SK-N-SH (cell line): ENCODE measurements around the gene CCDC169. TPM values are rescaled to one million over a fixed set of nuclear protein-coding genes. Genes with fewer than 3 reads are reported as not detected.
A peak's percentile ranks its signal among the peaks of the same experiment; 100 is the strongest.

ENCODE experiments used
- CTCF ChIA-PET: fragments of 300-600, 350-600 bp; formaldehyde crosslinking; extraction: SDS; loops from one replicate; lab custom pipeline; 2021; lab: Yijun Ruan, JAX
- POLR2A ChIA-PET: fragments of 350-600 bp; sonication (Branson Sonifier 250); formaldehyde crosslinking; extraction: SDS; loops from one replicate; lab custom pipeline; 2020; ENCODE audit warnings: antibody characterized with exemption, inconsistent platforms; lab: Yijun Ruan, JAX
- DNase-seq: peaks from one replicate; pipeline ENCODE4 v3.0.0; 2012
- H2AFZ ChIP-seq: fragments of 200-600 bp; sonication (generic); 2 replicates; pipeline ENCODE4 v1.8.1; 2016; ENCODE audit warnings: antibody characterized with exemption, mild to moderate bottlenecking, low read depth
- H3F3A ChIP-seq: fragments of 200-600 bp; sonication (generic); replicated peaks from 2 replicates; pipeline ENCODE3; 2016; ENCODE audit warnings: antibody characterized with exemption, mild to moderate bottlenecking; ENCODE audit not compliant: insufficient read depth
- H3K27ac ChIP-seq, 2 experiments: fragments of 200-500 bp in 1 of 2; fragments of 200-600 bp in 1 of 2; sonication (Bioruptor generic) in 1 of 2; sonication (generic), shearing (Covaris generic) in 1 of 2; 2 replicates each; pipeline versions ENCODE4 v1.5.1 to v1.6.1; 2014 to 2016; ENCODE audit warnings: low read depth in 2 of 2, inconsistent platforms in 1 of 2, low read length in 1 of 2, mild to moderate bottlenecking in 1 of 2, mixed read lengths in 1 of 2
- H3K27me3 ChIP-seq: fragments of 200-600 bp; sonication (generic), shearing (Covaris generic); 2 replicates; pipeline ENCODE4 v1.6.1; 2016; ENCODE audit warnings: mixed run types; ENCODE audit not compliant: insufficient read depth
- H3K36me3 ChIP-seq, 2 experiments: fragments of 200-500 bp in 1 of 2; fragments of 200-600 bp in 1 of 2; sonication (Bioruptor generic) in 1 of 2; sonication (generic) in 1 of 2; replicated peaks in 1 of 2; 2 replicates each; pipeline versions ENCODE3 to v1.5.1; 2014 to 2016; ENCODE audit warnings: low read length in 1 of 2, mild to moderate bottlenecking in 1 of 2; ENCODE audit not compliant: insufficient read depth in 2 of 2, control insufficient read depth in 1 of 2
- H3K4me1 ChIP-seq, 2 experiments: fragments of 200-500 bp in 1 of 2; fragments of 200-600 bp in 1 of 2; sonication (Bioruptor generic) in 1 of 2; sonication (generic), shearing (Covaris generic) in 1 of 2; 2 replicates each; pipeline versions ENCODE4 v1.5.1 to v1.6.1; 2014 to 2016; ENCODE audit warnings: low read depth in 1 of 2, low read length in 1 of 2, mixed run types in 1 of 2; ENCODE audit not compliant: insufficient read depth in 2 of 2, control insufficient read depth in 1 of 2
- H3K4me2 ChIP-seq: fragments of 200-600 bp; sonication (generic), shearing (Covaris generic); 2 replicates; pipeline ENCODE4 v1.6.1; 2017; ENCODE audit warnings: mixed run types
- H3K4me3 ChIP-seq, 2 experiments: fragments of 200-500 bp in 1 of 2; fragments of 200-600 bp in 1 of 2; sonication (Bioruptor generic) in 1 of 2; sonication (generic), shearing (Covaris generic) in 1 of 2; 2 replicates each; pipeline versions ENCODE4 v1.5.1 to v1.8.1; 2014 to 2016; ENCODE audit warnings: low read depth in 2 of 2, inconsistent platforms in 1 of 2, low read length in 1 of 2, mild to moderate bottlenecking in 1 of 2, mixed read lengths in 1 of 2, moderate library complexity in 1 of 2
- H3K79me2 ChIP-seq: fragments of 200-600 bp; sonication (generic); 2 replicates; pipeline ENCODE4 v1.8.1; 2017; ENCODE audit warnings: mild to moderate bottlenecking; ENCODE audit not compliant: insufficient read depth
- H3K9ac ChIP-seq: fragments of 200-600 bp; sonication (generic); 2 replicates; pipeline ENCODE4 v1.6.1; 2017; ENCODE audit warnings: mixed run types
- H3K9me2 ChIP-seq: fragments of 200-600 bp; sonication (generic); 2 replicates; pipeline ENCODE4 v1.6.1; 2017; ENCODE audit warnings: mixed run types
- H3K9me3 ChIP-seq: fragments of 200-600 bp; sonication (generic); 2 replicates; pipeline ENCODE4 v1.6.1; 2017; ENCODE audit warnings: mixed run types, mild to moderate bottlenecking, moderate library complexity
- H4K20me1 ChIP-seq: fragments of 200-600 bp; sonication (generic); 2 replicates; pipeline ENCODE4 v1.6.1; 2017; ENCODE audit warnings: mild to moderate bottlenecking, mixed run types; ENCODE audit not compliant: insufficient read depth
- CHD2 ChIP-seq: fragments of 150-350 bp; IDR thresholded peaks from 2 replicates; pipeline ENCODE4 v1.6.1; 2018; ENCODE audit warnings: low read length; ENCODE audit not compliant: partially characterized antibody
- CTCF ChIP-seq: fragments of 200-600 bp; sonication (generic); IDR thresholded peaks from 2 replicates; pipeline ENCODE4 v1.6.1; 2017; ENCODE audit warnings: antibody characterized with exemption, mild to moderate bottlenecking, moderate library complexity
- ELF1 ChIP-seq: IDR thresholded peaks from 2 replicates; pipeline ENCODE4 v1.4.0; 2012
- EZH2phosphoT487 ChIP-seq: fragments of 200-600 bp; sonication (generic); IDR thresholded peaks from 2 replicates; pipeline ENCODE4 v1.6.1; 2017; ENCODE audit warnings: low read depth, mixed run types, mild to moderate bottlenecking, antibody characterized with exemption, moderate library complexity, borderline replicate concordance
- GABPA ChIP-seq: IDR thresholded peaks from 2 replicates; pipeline ENCODE4 v1.4.0; 2012; ENCODE audit warnings: low read depth, mild to moderate bottlenecking
- JUND ChIP-seq: IDR thresholded peaks from 2 replicates; pipeline ENCODE4 v1.4.0; 2012
- NFIC ChIP-seq: IDR thresholded peaks from 2 replicates; pipeline ENCODE4 v1.4.0; 2012; ENCODE audit warnings: borderline replicate concordance
- NRF1 ChIP-seq: IDR thresholded peaks from 2 replicates; pipeline ENCODE4 v1.6.1; 2012; ENCODE audit warnings: low read depth, mild to moderate bottlenecking, low read length
- RAD21 ChIP-seq: IDR thresholded peaks from 2 replicates; pipeline ENCODE4 v1.6.1; 2012; ENCODE audit warnings: mild to moderate bottlenecking, low read length
- RCOR1 ChIP-seq: fragments of 150-350 bp; IDR thresholded peaks from 2 replicates; pipeline ENCODE4 v1.6.1; 2017; ENCODE audit warnings: antibody characterized with exemption, low read length
- RFX5 ChIP-seq: IDR thresholded peaks from 2 replicates; pipeline ENCODE4 v1.6.1; 2012; ENCODE audit warnings: mild to moderate bottlenecking, improper control_type of control experiment, low read length
- SIN3A ChIP-seq: IDR thresholded peaks from 2 replicates; pipeline ENCODE4 v1.6.1; 2012; ENCODE audit warnings: low read depth, mild to moderate bottlenecking, low read length, moderate library complexity, borderline replicate concordance
- SMC3 ChIP-seq: IDR thresholded peaks from 2 replicates; pipeline ENCODE4 v1.6.1; 2012; ENCODE audit warnings: low read depth, low read length, improper control_type of control experiment
- TAF1 ChIP-seq: IDR thresholded peaks from 2 replicates; pipeline ENCODE4 v1.6.1; 2012; ENCODE audit warnings: low read depth, mild to moderate bottlenecking, low read length, moderate library complexity, borderline replicate concordance
- TCF12 ChIP-seq: IDR thresholded peaks from 2 replicates; pipeline ENCODE4 v1.4.0; 2012
- TEAD4 ChIP-seq: IDR thresholded peaks from 2 replicates; pipeline ENCODE4 v1.4.0; 2012; ENCODE audit warnings: mild to moderate bottlenecking, borderline replicate concordance; ENCODE audit not compliant: insufficient read depth
- YY1 ChIP-seq: IDR thresholded peaks from 2 replicates; pipeline ENCODE4 v1.4.0; 2012; ENCODE audit warnings: low read depth, mild to moderate bottlenecking
- ZBTB33 ChIP-seq: IDR thresholded peaks from 2 replicates; pipeline ENCODE4 v1.4.0; 2012; ENCODE audit warnings: low read depth, borderline replicate concordance
- WGBS: methylation state at CpG from one replicate; pipeline ENCODE4 v1.1.6; 2017; ENCODE audit warnings: low lambda C conversion rate; 5-methylcytosine and 5-hydroxymethylcytosine counted together
- polyA plus RNA-seq, 3 experiments: library from polyadenylated mRNA; depleted of rRNA; stranded (reverse); fragments of >200 nt; gene quantifications; 2 replicates each; pipeline ENCODE4 v1.2.3, GENCODE V29; 2012
- TF ChIP-seq, protein P1 (sequence below): IDR thresholded peaks from 2 replicates; pipeline ENCODE4; 2012
- TF ChIP-seq, protein P2 (sequence below): IDR thresholded peaks from 2 replicates; pipeline ENCODE4 v1.4.0; 2012; ENCODE audit warnings: low read depth

Gene CCDC169
- polyA plus RNA-seq, 1 of the 3 experiments (the other 2 are of a cell fraction), result 1.8 TPM

DNA sequence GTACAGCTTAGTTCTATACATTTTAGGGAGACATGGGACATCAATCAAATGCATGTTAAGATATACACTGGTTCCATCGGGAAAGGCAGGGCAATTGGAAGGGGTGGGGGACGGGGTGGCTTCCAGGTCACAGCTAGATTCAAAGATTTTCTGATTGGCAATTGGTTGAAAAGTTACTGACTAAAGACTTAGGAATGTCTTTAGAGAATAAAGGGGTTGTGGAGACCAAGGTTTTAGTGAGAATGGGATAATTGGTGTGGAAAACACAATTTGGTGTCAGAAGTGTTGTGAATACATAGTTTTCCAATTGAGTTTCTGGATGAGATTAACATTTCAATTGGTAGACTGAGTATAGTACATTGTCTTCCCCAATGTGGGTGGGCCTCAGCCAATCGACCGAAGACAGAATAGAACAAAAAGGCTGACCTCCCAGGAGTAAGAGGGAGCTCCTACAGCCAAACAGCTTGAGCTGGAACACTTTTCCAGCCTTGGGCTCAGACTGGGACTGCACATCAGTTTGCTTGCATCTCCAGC is 988 bp upstream of the CCDC169 start:
- Histone ChIP-seq H3K9ac (no peak overlapping the region), H3K27me3 (no peaks in the 10 kb centered on the region), H3K79me2 (no peaks in the 10 kb centered on the region), H3K9me3 (no peaks in the 10 kb centered on the region), H2AFZ (peak overlapping the region; percentile 83; the same call in 1 of the 2 replicates), H3K4me2 (peak overlapping the region; percentile 83; the same call in 1 of the 2 replicates), H3K36me3 (no peaks in the 10 kb centered on the region), H4K20me1 (no peaks in the 10 kb centered on the region), H3K27ac (no peak overlapping the region), H3K4me1 (peaks cover 0 to 6% of the 10 kb centered on the region in 2 experiments; a peak in 1 of 4 replicates), H3K9me2 (no peaks in the 10 kb centered on the region), H3K4me3 (peak overlapping the region; percentile 65 to 69; a peak in 2 of 4 replicates), H3F3A (peaks cover 4% of the 10 kb centered on the region)
- no peak for DNase-seq
- 64% methylated on average over 4 of the region's 4 CpGs for WGBS
- ChIA-PET CTCF (interaction anchor here (0.6 to 6.5 kb wide), 4 partner anchors 8 to 131 kb away, joined by 3 to 43 read pairs (median 3); partner anchors contain the start of gene SPART), POLR2A (no interaction called here)
- TF ChIP-seq TEAD4 (no peak), SMC3 (no peak), RCOR1 (no peak), YY1 (no peak), GABPA (no peak), NFIC (no peak), CHD2 (no peak), NRF1 (no peak), RFX5 (no peak), RAD21 (no peak), EZH2phosphoT487 (no peak), ELF1 (no peak), TAF1 (no peak), SIN3A (no peak), CTCF (no peak), TCF12 (no peak), JUND (no peak), ZBTB33 (no peak)
- TF ChIP-seq, protein P1, sequence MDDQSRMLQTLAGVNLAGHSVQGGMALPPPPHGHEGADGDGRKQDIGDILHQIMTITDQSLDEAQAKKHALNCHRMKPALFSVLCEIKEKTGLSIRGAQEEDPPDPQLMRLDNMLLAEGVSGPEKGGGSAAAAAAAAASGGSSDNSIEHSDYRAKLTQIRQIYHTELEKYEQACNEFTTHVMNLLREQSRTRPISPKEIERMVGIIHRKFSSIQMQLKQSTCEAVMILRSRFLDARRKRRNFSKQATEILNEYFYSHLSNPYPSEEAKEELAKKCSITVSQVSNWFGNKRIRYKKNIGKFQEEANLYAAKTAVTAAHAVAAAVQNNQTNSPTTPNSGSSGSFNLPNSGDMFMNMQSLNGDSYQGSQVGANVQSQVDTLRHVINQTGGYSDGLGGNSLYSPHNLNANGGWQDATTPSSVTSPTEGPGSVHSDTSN, result no peak
- TF ChIP-seq, protein P2, sequence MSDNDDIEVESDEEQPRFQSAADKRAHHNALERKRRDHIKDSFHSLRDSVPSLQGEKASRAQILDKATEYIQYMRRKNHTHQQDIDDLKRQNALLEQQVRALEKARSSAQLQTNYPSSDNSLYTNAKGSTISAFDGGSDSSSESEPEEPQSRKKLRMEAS, result no peak
